WTC11 (cell line): ENCODE measurements around the gene IFT122. TPM values are rescaled to one million over a fixed set of nuclear protein-coding genes. Genes with fewer than 3 reads are reported as not detected.

Experiments used
- ATAC-seq: fragments of 200-7000 bp; cut with Tn5 transposase; 2 replicates; pipeline ENCODE4 v1.10.0; 2021; ENCODE audit warnings: mild to moderate bottlenecking, moderate library complexity
- CTCF ChIA-PET: fragments of 300-600 bp; sonication (Branson Sonifier 250); formaldehyde crosslinking; loops from one replicate; lab custom pipeline; 2021; ENCODE audit warnings: antibody characterized with exemption; lab: Charles Lee
- POLR2A ChIA-PET: fragments of 350-600 bp; sonication (Branson Sonifier 250); formaldehyde crosslinking; loops from one replicate; lab custom pipeline; 2021; ENCODE audit warnings: antibody characterized with exemption; lab: Charles Lee
- DNase-seq: peaks from one replicate; pipeline ENCODE4 v3.0.0; 2021; ENCODE audit warnings: low spot score
- H3K27ac Mint-ChIP-seq: 2 replicates; pipeline ENCODE4 v1.8.0; 2021; ENCODE audit warnings: mixed read lengths
- H3K27me3 Mint-ChIP-seq: 2 replicates; pipeline ENCODE4 v1.8.0; 2021; ENCODE audit warnings: low read depth, mild to moderate bottlenecking, moderate library complexity, mixed read lengths
- H3K36me3 Mint-ChIP-seq: 2 replicates; pipeline ENCODE4 v1.8.0; 2021; ENCODE audit warnings: mixed read lengths
- H3K4me1 Mint-ChIP-seq: 2 replicates; pipeline ENCODE4 v1.8.0; 2022; ENCODE audit warnings: mixed read lengths
- H3K4me3 Mint-ChIP-seq: 2 replicates; pipeline ENCODE4 v1.8.0; 2021; ENCODE audit warnings: mild to moderate bottlenecking, moderate library complexity, mixed read lengths
- H3K9me3 Mint-ChIP-seq: 2 replicates; pipeline ENCODE4 v1.8.0; 2021; ENCODE audit warnings: mixed read lengths
- ATF2 ChIP-seq: sonication (generic); formaldehyde crosslinking; IDR thresholded peaks from 2 replicates; pipeline ENCODE4 v1.8.1; 2022; ENCODE audit warnings: low read depth, missing genetic modification reagents, borderline replicate concordance
- CDX4 ChIP-seq: fragments of 250-450 bp; sonication (Bioruptor Pico); IDR thresholded peaks from 2 replicates; pipeline ENCODE4 v1.9.0; 2021; ENCODE audit warnings: moderate library complexity, mild to moderate bottlenecking, inconsistent platforms, borderline replicate concordance
- ESRRA ChIP-seq: sonication (generic); formaldehyde crosslinking; IDR thresholded peaks from 2 replicates; pipeline ENCODE4 v1.8.1; 2022; ENCODE audit warnings: mild to moderate bottlenecking, missing genetic modification reagents, borderline replicate concordance
- FOXK1 ChIP-seq: sonication (generic); formaldehyde crosslinking; IDR thresholded peaks from 2 replicates; pipeline ENCODE4 v1.8.0; 2022; ENCODE audit warnings: mild to moderate bottlenecking, moderate library complexity, missing genetic modification reagents
- FOXP1 ChIP-seq: sonication (generic); formaldehyde crosslinking; IDR thresholded peaks from 2 replicates; pipeline ENCODE4 v1.8.0; 2022; ENCODE audit warnings: missing genetic modification reagents, mild to moderate bottlenecking, moderate library complexity, borderline replicate concordance
- NR3C1 ChIP-seq: sonication (generic); formaldehyde crosslinking; conservative IDR thresholded peaks from 2 replicates; pipeline ENCODE4 v1.8.1; 2023; ENCODE audit warnings: low read depth, mild to moderate bottlenecking, missing genetic modification reagents
- RORB ChIP-seq: fragments of 250-450 bp; sonication (Bioruptor Pico); IDR thresholded peaks from 2 replicates; pipeline ENCODE4 v1.9.0; 2021; ENCODE audit warnings: mild to moderate bottlenecking
- TP53 ChIP-seq: sonication (generic); formaldehyde crosslinking; IDR thresholded peaks from 2 replicates; pipeline ENCODE4 v1.8.1; 2023; ENCODE audit warnings: mild to moderate bottlenecking, missing genetic modification reagents
- ZBTB21 ChIP-seq: sonication (generic); formaldehyde crosslinking; IDR thresholded peaks from 2 replicates; pipeline ENCODE4 v1.8.1; 2023; ENCODE audit warnings: mild to moderate bottlenecking, missing genetic modification reagents, borderline replicate concordance
- ZNF232 ChIP-seq: sonication (generic); formaldehyde crosslinking; IDR thresholded peaks from 2 replicates; pipeline ENCODE4 v1.8.0; 2022; ENCODE audit warnings: mild to moderate bottlenecking, missing genetic modification reagents
- ZNF263 ChIP-seq: sonication (generic); formaldehyde crosslinking; IDR thresholded peaks from 2 replicates; pipeline ENCODE4 v1.8.1; 2022; ENCODE audit warnings: low read depth, mild to moderate bottlenecking, moderate library complexity, missing genetic modification reagents
- ZNF317 ChIP-seq: sonication (generic); formaldehyde crosslinking; IDR thresholded peaks from 2 replicates; pipeline ENCODE4 v1.8.1; 2023; ENCODE audit warnings: low read depth, mild to moderate bottlenecking, moderate library complexity, missing genetic modification reagents, borderline replicate concordance
- ZNF512 ChIP-seq: sonication (generic); formaldehyde crosslinking; IDR thresholded peaks from 2 replicates; pipeline ENCODE4 v1.8.1; 2022; ENCODE audit warnings: missing genetic modification reagents, borderline replicate concordance
- ZNF532 ChIP-seq: fragments of 250-450 bp; sonication (Bioruptor Pico); IDR thresholded peaks from 2 replicates; pipeline ENCODE4 v1.9.0; 2021; ENCODE audit warnings: mild to moderate bottlenecking, borderline replicate concordance
- total RNA-seq: library from RNA; stranded (reverse); gene quantifications from 3 replicates; pipeline ENCODE4 v1.2.3, GENCODE V29; 2021
- TF ChIP-seq, protein P1 (sequence below): sonication (generic); formaldehyde crosslinking; IDR thresholded peaks from 2 replicates; pipeline ENCODE4 v1.8.1; 2022; ENCODE audit warnings: mild to moderate bottlenecking, moderate library complexity, missing genetic modification reagents
- TF ChIP-seq, protein P2 (sequence below): sonication (generic); formaldehyde crosslinking; IDR thresholded peaks from 2 replicates; pipeline ENCODE4 v1.8.0; 2023; ENCODE audit warnings: missing genetic modification reagents

IFT122 gene
- total RNA-seq, 1 experiment from 2014 or later = 22.8 TPM

GRCh38 chr3:129558772-129559564 lies 118.9 kb downstream of the IFT122 start:
- no peak for DNase-seq
- peak; percentile 20 for ATAC-seq
- Mint-ChIP-seq H3K27me3 (no peaks in the 10 kb centered on the region), H3K27ac (no peak overlapping the region), H3K9me3 (no peaks in the 10 kb centered on the region), H3K4me1 (peaks cover 38% of the 10 kb centered on the region), H3K4me3 (no peak overlapping the region), H3K36me3 (peaks cover 5% of the 10 kb centered on the region)
- TF ChIP-seq FOXP1 (CRISPR knock-in tag) (0 out of 2 replicates have a peak, but pooled peaks have one; percentile 32), RORB (CRISPR knock-in tag) (no peak)
- CTCF ChIA-PET = interaction anchor here (0.6 to 1.7 kb wide), 3 partner anchors 69 to 908 kb away, joined by 4 to 9 read pairs (median 5); no protein-coding TSS in a partner anchor
- POLR2A ChIA-PET = no interaction called here

DNA sequence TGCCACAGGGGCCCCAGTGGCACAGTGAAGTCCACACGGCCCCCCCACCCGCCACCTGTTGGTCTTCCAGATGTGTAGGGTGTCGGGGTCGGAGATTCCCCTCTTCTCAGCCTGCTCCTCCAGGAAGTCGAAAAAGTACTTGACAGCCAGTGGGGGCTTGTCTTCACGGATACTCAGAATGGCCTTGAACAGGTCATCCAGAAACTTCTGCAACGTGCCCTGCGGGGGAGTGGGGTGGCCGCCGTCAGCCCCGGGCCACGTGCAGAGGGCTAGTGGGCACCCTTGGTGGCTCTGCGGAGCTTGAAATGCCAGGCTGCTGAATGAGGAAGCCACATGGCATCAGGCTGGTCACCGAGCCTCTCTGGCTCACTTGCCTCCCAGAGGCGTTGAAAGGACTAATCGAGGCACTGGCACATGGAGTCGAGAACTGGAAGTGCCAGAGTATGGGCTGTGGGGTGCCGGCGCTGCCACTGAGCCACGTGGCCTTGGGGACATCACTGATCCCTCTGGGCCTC lies 119.6 kb downstream of the IFT122 start:
- peaks cover 5% of the 10 kb centered on the region for H3K36me3 Mint-ChIP-seq

DNA sequence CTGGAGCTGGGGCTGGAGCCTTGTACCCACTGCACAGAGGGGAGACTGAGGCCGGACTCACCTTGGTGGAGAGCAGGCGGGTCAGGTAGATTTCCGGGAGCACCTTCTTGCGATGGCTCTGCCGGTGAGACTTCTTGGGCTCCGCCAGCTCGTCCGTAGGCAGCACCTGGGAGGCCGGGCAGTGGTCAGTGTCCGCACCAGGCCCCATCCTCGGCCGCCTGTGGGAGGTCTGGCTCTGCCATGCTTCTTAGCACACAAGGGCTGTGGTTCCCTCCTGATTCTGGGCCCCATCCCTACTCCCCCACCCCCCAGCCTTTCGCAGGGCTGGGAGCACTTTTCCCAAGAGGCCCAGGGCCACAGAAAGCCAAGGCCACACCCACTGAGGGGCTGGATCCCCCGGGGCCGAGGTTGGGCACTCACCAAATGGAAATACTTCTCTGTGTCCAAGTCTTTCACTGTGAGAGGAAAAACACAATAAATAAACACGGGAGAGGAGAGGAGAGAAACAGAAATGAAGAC lies 120.3 kb downstream of the IFT122 start:
- Mint-ChIP-seq H3K27ac (peak overlapping the region; percentile 48), H3K36me3 (peaks cover 5% of the 10 kb centered on the region), H3K27me3 (no peaks in the 10 kb centered on the region), H3K9me3 (no peaks in the 10 kb centered on the region), H3K4me1 (peaks cover 26% of the 10 kb centered on the region), H3K4me3 (no peak overlapping the region)
- ChIA-PET POLR2A (no interaction called here), CTCF (interaction anchor here (1.0 kb wide), 1 partner anchor 16 kb away, joined by 6 read pairs; no protein-coding TSS in a partner anchor)
- DNase-seq (no peak), ATAC-seq (no peak)
- TF ChIP-seq CDX4 (CRISPR knock-in tag) (no peak), ZNF512 (no peak), ATF2 (CRISPR knock-in tag) (no peak), ZNF532 (CRISPR knock-in tag) (no peak), FOXK1 (CRISPR knock-in tag) (no peak), ZBTB21 (no peak), ESRRA (CRISPR knock-in tag) (no peak), ZNF317 (no peak)

More for the DNA sequence above, 119.6 kb downstream of the IFT122 start:
- DNase-seq (no peak), ATAC-seq (no peak)
- ChIA-PET POLR2A (no interaction called here), CTCF (interaction anchor here (1.4 kb wide), 1 partner anchor 69 kb away, joined by 9 read pairs; no protein-coding TSS in a partner anchor)
- no peaks in the 10 kb centered on the region for H3K27me3 Mint-ChIP-seq
- H3K4me3 Mint-ChIP-seq = no peak overlapping the region
- TF ChIP-seq ZNF232 (CRISPR knock-in tag) = no peak
- TF ChIP-seq, protein P1, sequence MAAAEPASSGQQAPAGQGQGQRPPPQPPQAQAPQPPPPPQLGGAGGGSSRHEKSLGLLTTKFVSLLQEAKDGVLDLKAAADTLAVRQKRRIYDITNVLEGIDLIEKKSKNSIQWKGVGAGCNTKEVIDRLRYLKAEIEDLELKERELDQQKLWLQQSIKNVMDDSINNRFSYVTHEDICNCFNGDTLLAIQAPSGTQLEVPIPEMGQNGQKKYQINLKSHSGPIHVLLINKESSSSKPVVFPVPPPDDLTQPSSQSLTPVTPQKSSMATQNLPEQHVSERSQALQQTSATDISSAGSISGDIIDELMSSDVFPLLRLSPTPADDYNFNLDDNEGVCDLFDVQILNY (CRISPR knock-in tag) = no peak
- no peak for TF ChIP-seq CDX4 (CRISPR knock-in tag)
- TF ChIP-seq ESRRA (CRISPR knock-in tag) = no peak
- no peak for TF ChIP-seq TP53 (CRISPR knock-in tag)
- TF ChIP-seq NR3C1 (CRISPR knock-in tag) = no peak
- no peak for TF ChIP-seq ZNF263
- TF ChIP-seq, protein P2, sequence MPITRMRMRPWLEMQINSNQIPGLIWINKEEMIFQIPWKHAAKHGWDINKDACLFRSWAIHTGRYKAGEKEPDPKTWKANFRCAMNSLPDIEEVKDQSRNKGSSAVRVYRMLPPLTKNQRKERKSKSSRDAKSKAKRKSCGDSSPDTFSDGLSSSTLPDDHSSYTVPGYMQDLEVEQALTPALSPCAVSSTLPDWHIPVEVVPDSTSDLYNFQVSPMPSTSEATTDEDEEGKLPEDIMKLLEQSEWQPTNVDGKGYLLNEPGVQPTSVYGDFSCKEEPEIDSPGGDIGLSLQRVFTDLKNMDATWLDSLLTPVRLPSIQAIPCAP (CRISPR knock-in tag) = no peak
- H3K27ac Mint-ChIP-seq = no peak overlapping the region
- no peaks in the 10 kb centered on the region for H3K9me3 Mint-ChIP-seq
- peaks cover 31% of the 10 kb centered on the region for H3K4me1 Mint-ChIP-seq
